ENCODE data around the gene ZNF8. TPM values are rescaled to one million over a fixed set of nuclear protein-coding genes. Genes with fewer than 3 reads are reported as not detected.
"Not testable (repeated sequence)": the region's sequence is repeated elsewhere in the genome, so short reads cannot be mapped to it uniquely, and the experiment has no call there.

Gene ZNF8
- total RNA-seq, 2 experiments from 2014 or later: 4.8 to 5.0 TPM

- DNase-seq (peak; percentile 51), ATAC-seq (no peak)
- Mint-ChIP-seq H3K9me3 (ENCODE audit: low read depth) (no peaks in the 10 kb centered on the region), H3K4me1 (peaks cover 4% of the 10 kb centered on the region), H3K27ac (no peak overlapping the region), H3K27me3 (no peaks in the 10 kb centered on the region), H3K36me3 (no peaks in the 10 kb centered on the region), H3K4me3 (no peak overlapping the region)
- CTCF ChIA-PET: interaction anchor here (0.9 to 1.4 kb wide), 3 partner anchors 18 to 80 kb away, joined by 3 to 4 read pairs (median 3); partner anchors contain the start of gene ZNF584
Measured at GRCh38 chr19:58328999-58329398, 50.2 kb downstream of the ZNF8 start.

- H3K4me1 Mint-ChIP-seq: peaks cover 4% of the 10 kb centered on the region
- H3K36me3 Mint-ChIP-seq: peaks cover 4% of the 10 kb centered on the region
- no peaks in the 10 kb centered on the region for H3K27me3 Mint-ChIP-seq
- H3K4me3 Mint-ChIP-seq: no peak overlapping the region
- CTCF ChIA-PET: interaction anchor here (1.4 kb wide), 1 partner anchor 17 kb away, joined by 4 read pairs; no protein-coding TSS in a partner anchor
- no peak overlapping the region for H3K27ac Mint-ChIP-seq
- H3K9me3 Mint-ChIP-seq (ENCODE audit: low read depth): no peaks in the 10 kb centered on the region
- no peak for DNase-seq
- no peak for ATAC-seq
Measured at GRCh38 chr19:58330458-58330857, 51.7 kb downstream of the ZNF8 start.

- Mint-ChIP-seq H3K4me3 (no peak overlapping the region), H3K4me1 (peaks cover 4% of the 10 kb centered on the region), H3K9me3 (ENCODE audit: low read depth) (no peaks in the 10 kb centered on the region), H3K27me3 (no peaks in the 10 kb centered on the region), H3K36me3 (peaks cover 12% of the 10 kb centered on the region), H3K27ac (no peak overlapping the region)
- DNase-seq (no peak), ATAC-seq (no peak)
- CTCF ChIA-PET: interaction anchor here (1.2 kb wide), 1 partner anchor 178 kb away, joined by 3 read pairs; no protein-coding TSS in a partner anchor
Measured at GRCh38 chr19:58332697-58333096, 53.9 kb downstream of the ZNF8 start.

GRCh38 chr19:58334691-58335249, 56.0 kb downstream of the ZNF8 start:
- Mint-ChIP-seq H3K4me1 (peaks cover 1% of the 10 kb centered on the region), H3K9me3 (ENCODE audit: low read depth) (no peaks in the 10 kb centered on the region), H3K27ac (no peak overlapping the region), H3K27me3 (no peaks in the 10 kb centered on the region), H3K4me3 (no peak overlapping the region), H3K36me3 (peaks cover 31% of the 10 kb centered on the region)
- CTCF ChIA-PET: interaction anchor here (1.0 kb wide), 1 partner anchor 69 kb away, joined by 4 read pairs; no protein-coding TSS in a partner anchor
- ATAC-seq (no peak), DNase-seq (no peak)

- H3K4me1 Mint-ChIP-seq: peaks cover 4% of the 10 kb centered on the region
- DNase-seq (no peak), ATAC-seq (no peak)
- H3K36me3 Mint-ChIP-seq: peaks cover 36% of the 10 kb centered on the region
- no peak overlapping the region for H3K27ac Mint-ChIP-seq
- H3K9me3 Mint-ChIP-seq (ENCODE audit: low read depth): no peaks in the 10 kb centered on the region
- no peaks in the 10 kb centered on the region for H3K27me3 Mint-ChIP-seq
- CTCF ChIA-PET: interaction anchor here (1.0 kb wide), 1 partner anchor 68 kb away, joined by 4 read pairs; no protein-coding TSS in a partner anchor
- no peak overlapping the region for H3K4me3 Mint-ChIP-seq
Measured at GRCh38 chr19:58335630-58336029, 56.9 kb downstream of the ZNF8 start.

GRCh38 chr19:58336216-58336615, 57.5 kb downstream of the ZNF8 start:
- Mint-ChIP-seq H3K4me3 (no peak overlapping the region), H3K27ac (no peak overlapping the region), H3K27me3 (no peaks in the 10 kb centered on the region), H3K36me3 (peaks cover 40% of the 10 kb centered on the region), H3K9me3 (ENCODE audit: low read depth) (no peaks in the 10 kb centered on the region), H3K4me1 (peaks cover 4% of the 10 kb centered on the region)
- ATAC-seq: no peak
- no peak for DNase-seq
- CTCF ChIA-PET: no interaction called here

- ATAC-seq (no peak), DNase-seq (no peak)
- peaks cover 43% of the 10 kb centered on the region for H3K36me3 Mint-ChIP-seq
- H3K27me3 Mint-ChIP-seq: no peaks in the 10 kb centered on the region
- H3K9me3 Mint-ChIP-seq (ENCODE audit: low read depth): no peaks in the 10 kb centered on the region
- H3K27ac Mint-ChIP-seq: no peak overlapping the region
- no peak overlapping the region for H3K4me3 Mint-ChIP-seq
- CTCF ChIA-PET: no interaction called here
- peaks cover 4% of the 10 kb centered on the region for H3K4me1 Mint-ChIP-seq
Measured at GRCh38 chr19:58336820-58337219, 58.1 kb downstream of the ZNF8 start.

- peaks cover 4% of the 10 kb centered on the region for H3K4me1 Mint-ChIP-seq
- H3K27me3 Mint-ChIP-seq: no peaks in the 10 kb centered on the region
- no peaks in the 10 kb centered on the region for H3K9me3 Mint-ChIP-seq (ENCODE audit: low read depth)
- ATAC-seq (no peak), DNase-seq (no peak)
- no peak overlapping the region for H3K27ac Mint-ChIP-seq
- H3K36me3 Mint-ChIP-seq: peaks cover 48% of the 10 kb centered on the region
- H3K4me3 Mint-ChIP-seq: no peak overlapping the region
- CTCF ChIA-PET: no interaction called here
Measured at GRCh38 chr19:58338336-58338735, 59.6 kb downstream of the ZNF8 start.

- no peaks in the 10 kb centered on the region for H3K27me3 Mint-ChIP-seq
- H3K4me3 Mint-ChIP-seq: no peak overlapping the region
- H3K36me3 Mint-ChIP-seq: peaks cover 50% of the 10 kb centered on the region
- no peak overlapping the region for H3K27ac Mint-ChIP-seq
- ATAC-seq (no peak), DNase-seq (no peak)
- peaks cover 4% of the 10 kb centered on the region for H3K4me1 Mint-ChIP-seq
- H3K9me3 Mint-ChIP-seq (ENCODE audit: low read depth): no peaks in the 10 kb centered on the region
- CTCF ChIA-PET: no interaction called here
Measured at GRCh38 chr19:58338825-58339558, 60.2 kb downstream of the ZNF8 start.

GRCh38 chr19:58345558-58345957, 66.8 kb downstream of the ZNF8 start:
- Mint-ChIP-seq H3K27me3 (no peaks in the 10 kb centered on the region), H3K4me1 (peaks cover 26% of the 10 kb centered on the region), H3K4me3 (peak overlapping the region; percentile 94), H3K27ac (peak overlapping the region; percentile 13), H3K9me3 (ENCODE audit: low read depth) (no peaks in the 10 kb centered on the region), H3K36me3 (peaks cover 24% of the 10 kb centered on the region)
- no peak for DNase-seq
- no peak for ATAC-seq
- CTCF ChIA-PET: no interaction called here

GRCh38 chr19:58346961-58347929, 68.5 kb downstream of the ZNF8 start:
- Mint-ChIP-seq H3K4me3 (peak overlapping the region; percentile 94), H3K27ac (peak overlapping the region; percentile 89), H3K36me3 (peaks cover 22% of the 10 kb centered on the region), H3K27me3 (no peaks in the 10 kb centered on the region), H3K4me1 (peaks cover 26% of the 10 kb centered on the region), H3K9me3 (ENCODE audit: low read depth) (no peaks in the 10 kb centered on the region)
- CTCF ChIA-PET: interaction anchor here (1.3 to 1.9 kb wide), 7 partner anchors 15 to 172 kb away, joined by 3 to 16 read pairs (median 3); partner anchors contain the start of genes ZBTB45, ZNF497 and ZNF584
- DNase-seq (peak; percentile 83), ATAC-seq (peak; percentile 97)

GRCh38 chr19:58348080-58348479, 69.3 kb downstream of the ZNF8 start:
- ATAC-seq: peak; percentile 5
- Mint-ChIP-seq H3K36me3 (peaks cover 19% of the 10 kb centered on the region), H3K27ac (peak overlapping the region; percentile 89), H3K4me1 (peaks cover 26% of the 10 kb centered on the region), H3K4me3 (peak overlapping the region; percentile 94)
- CTCF ChIA-PET: interaction anchor here (1.2 to 1.9 kb wide), 9 partner anchors 15 to 171 kb away, joined by 3 to 16 read pairs (median 3); partner anchors contain the start of genes ZBTB45, ZNF497 and ZNF584
- not testable (repeated sequence) for DNase-seq; H3K27me3 Mint-ChIP-seq; H3K9me3 Mint-ChIP-seq (ENCODE audit: low read depth)

GRCh38 chr19:58349590-58349989, 70.8 kb downstream of the ZNF8 start:
- Mint-ChIP-seq H3K9me3 (ENCODE audit: low read depth) (no peaks in the 10 kb centered on the region), H3K27me3 (no peaks in the 10 kb centered on the region), H3K36me3 (peaks cover 17% of the 10 kb centered on the region), H3K27ac (peak overlapping the region; percentile 64), H3K4me1 (peaks cover 30% of the 10 kb centered on the region), H3K4me3 (peak overlapping the region; percentile 44)
- no peak for ATAC-seq
- DNase-seq: no peak
- CTCF ChIA-PET: interaction anchor here (1.4 kb wide), 1 partner anchor 167 kb away, joined by 3 read pairs; no protein-coding TSS in a partner anchor
